Tibial nerve (tissue), 4 donors: ENCODE measurements around the gene HRNR.

Experiments used
- EP300 ChIP-seq, 2 donors: sonication (generic); formaldehyde crosslinking; IDR thresholded peaks; one replicate each; pipeline ENCODE4 v1.6.1; 2017; ENCODE audit warnings: antibody characterized with exemption in 2 of 2, mild to moderate bottlenecking in 1 of 2
- POLR2A ChIP-seq, 2 donors: fragments of 450-650 bp; IDR thresholded peaks; one replicate each; pipeline ENCODE4 v1.6.1; 2017; ENCODE audit warnings: antibody characterized with exemption in 2 of 2, mild to moderate bottlenecking in 2 of 2, moderate library complexity in 2 of 2
- TF ChIP-seq, protein P1 (sequence below), 5 experiments: fragments of 200-600 bp in 3 of 5; fragments of 450-650 bp in 2 of 5; sonication (generic) in 3 of 5; IDR thresholded peaks; one replicate each; pipeline ENCODE4 v1.5.1; 2016 to 2019; ENCODE audit warnings: antibody characterized with exemption in 5 of 5, mild to moderate bottlenecking in 3 of 5, moderate library complexity in 2 of 5

DNA sequence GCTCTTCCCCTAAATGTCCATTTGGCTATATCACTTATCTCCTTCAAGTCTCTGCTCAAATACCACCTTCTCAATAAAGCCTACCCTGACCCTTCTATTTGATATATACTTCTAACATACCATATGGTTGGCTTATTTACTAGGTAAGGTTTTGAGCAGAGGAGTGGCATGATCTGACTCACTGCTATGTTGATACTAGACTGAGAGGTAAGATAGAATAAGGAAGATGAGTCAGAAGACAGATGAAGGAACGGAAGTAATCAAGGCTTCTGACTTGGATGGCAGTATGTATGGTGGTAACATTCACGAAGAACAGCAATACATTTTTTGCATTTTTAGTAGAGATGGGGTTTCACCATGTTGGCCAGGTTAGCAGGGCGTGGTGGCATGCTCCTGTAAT, 4.8 kb upstream of the HRNR start:
- TF ChIP-seq, protein P1, sequence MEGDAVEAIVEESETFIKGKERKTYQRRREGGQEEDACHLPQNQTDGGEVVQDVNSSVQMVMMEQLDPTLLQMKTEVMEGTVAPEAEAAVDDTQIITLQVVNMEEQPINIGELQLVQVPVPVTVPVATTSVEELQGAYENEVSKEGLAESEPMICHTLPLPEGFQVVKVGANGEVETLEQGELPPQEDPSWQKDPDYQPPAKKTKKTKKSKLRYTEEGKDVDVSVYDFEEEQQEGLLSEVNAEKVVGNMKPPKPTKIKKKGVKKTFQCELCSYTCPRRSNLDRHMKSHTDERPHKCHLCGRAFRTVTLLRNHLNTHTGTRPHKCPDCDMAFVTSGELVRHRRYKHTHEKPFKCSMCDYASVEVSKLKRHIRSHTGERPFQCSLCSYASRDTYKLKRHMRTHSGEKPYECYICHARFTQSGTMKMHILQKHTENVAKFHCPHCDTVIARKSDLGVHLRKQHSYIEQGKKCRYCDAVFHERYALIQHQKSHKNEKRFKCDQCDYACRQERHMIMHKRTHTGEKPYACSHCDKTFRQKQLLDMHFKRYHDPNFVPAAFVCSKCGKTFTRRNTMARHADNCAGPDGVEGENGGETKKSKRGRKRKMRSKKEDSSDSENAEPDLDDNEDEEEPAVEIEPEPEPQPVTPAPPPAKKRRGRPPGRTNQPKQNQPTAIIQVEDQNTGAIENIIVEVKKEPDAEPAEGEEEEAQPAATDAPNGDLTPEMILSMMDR (IDR thresholded peaks at IDR 0.05): no peak
- TF ChIP-seq POLR2A (IDR thresholded peaks at IDR 0.05): no peak
- TF ChIP-seq EP300 (IDR thresholded peaks at IDR 0.05): no peak
